ENCODE measurements around the gene CHRNB1. TPM values are rescaled to one million over a fixed set of nuclear protein-coding genes. Genes with fewer than 3 reads are reported as not detected.

The CHRNB1 gene
- total RNA-seq, 1 experiment from 2014 or later, result 12.7 TPM

GRCh38 chr17:7411427-7411750 is 33.5 kb upstream of the CHRNB1 start:
- H3K9me3 Mint-ChIP-seq, result peaks cover 0 to 2% of the 10 kb centered on the region in 2 experiments; a peak in 1 of 5 replicates

More at GRCh38 chr17:7411427-7411750, 33.5 kb upstream of the CHRNB1 start:
- no peak overlapping the region for H2BK20ac ChIP-seq (ENCODE audit: low read depth, low read length, poor library complexity, severe bottlenecking)
- Mint-ChIP-seq H3K27me3 (ENCODE audit: low read depth) (no peaks in the 10 kb centered on the region), H3K4me3 (no peak overlapping the region), H3K4me1 (peaks cover 9 to 29% of the 10 kb centered on the region in 2 experiments), H3K36me3 (ENCODE audit: insufficient read depth in 1 of 3, low read depth in 3 of 3) (peaks cover 20 to 55% (median 41%) of the 10 kb centered on the region in 3 experiments), H3K27ac (no peak overlapping the region)
- no peaks in the 10 kb centered on the region for H3K9me3 ChIP-seq (ENCODE audit: control insufficient read depth, low read depth, low read length)
- no peak overlapping the region for H3K4ac ChIP-seq (ENCODE audit: low read depth, low read length)
- no peak overlapping the region for H3K14ac ChIP-seq (ENCODE audit: insufficient read depth, low read length)
- H3K4me1 ChIP-seq (ENCODE audit: insufficient read depth, low read length), result no peaks in the 10 kb centered on the region; the same call in 1 of the 2 replicates
- no peaks in the 10 kb centered on the region for H3K79me2 ChIP-seq (ENCODE audit: insufficient read depth, low read length)
- H4K8ac ChIP-seq (replicated peaks; ENCODE audit: insufficient read length, low read depth, low read length), result no peak overlapping the region
- no peak overlapping the region for H2BK12ac ChIP-seq (ENCODE audit: insufficient read length, low read depth, low read length)
- no peak overlapping the region for H4K5ac ChIP-seq (ENCODE audit: insufficient read length, low read depth, low read length)
- no peak overlapping the region for H4K91ac ChIP-seq (ENCODE audit: insufficient read length, low read depth, low read length)
- no peak overlapping the region for H3K18ac ChIP-seq (ENCODE audit: insufficient read length, low read depth, low read length)
- no peaks in the 10 kb centered on the region for H3K79me1 ChIP-seq (ENCODE audit: insufficient read depth, low read depth, low read length, poor library complexity, severe bottlenecking)
- H3K27me3 ChIP-seq (ENCODE audit: insufficient read depth, low read length), result no peaks in the 10 kb centered on the region
- H3K23me2 ChIP-seq (ENCODE audit: insufficient read length, low read depth, low read length, poor library complexity, severe bottlenecking), result no peaks in the 10 kb centered on the region
- no peak overlapping the region for H2BK5ac ChIP-seq (ENCODE audit: insufficient read length, low read length)
- no peak overlapping the region for H3K27ac ChIP-seq (ENCODE audit: insufficient read length, low read depth, low read length)
- no peak overlapping the region for H3K4me2 ChIP-seq (ENCODE audit: insufficient read depth, insufficient read length, low read length)
- WGBS (ENCODE audit: extremely low coverage, insufficient read length, low lambda C conversion rate), result no CpG with 5 or more reads among the region's 8 CpGs
- TF ChIP-seq, protein P1, sequence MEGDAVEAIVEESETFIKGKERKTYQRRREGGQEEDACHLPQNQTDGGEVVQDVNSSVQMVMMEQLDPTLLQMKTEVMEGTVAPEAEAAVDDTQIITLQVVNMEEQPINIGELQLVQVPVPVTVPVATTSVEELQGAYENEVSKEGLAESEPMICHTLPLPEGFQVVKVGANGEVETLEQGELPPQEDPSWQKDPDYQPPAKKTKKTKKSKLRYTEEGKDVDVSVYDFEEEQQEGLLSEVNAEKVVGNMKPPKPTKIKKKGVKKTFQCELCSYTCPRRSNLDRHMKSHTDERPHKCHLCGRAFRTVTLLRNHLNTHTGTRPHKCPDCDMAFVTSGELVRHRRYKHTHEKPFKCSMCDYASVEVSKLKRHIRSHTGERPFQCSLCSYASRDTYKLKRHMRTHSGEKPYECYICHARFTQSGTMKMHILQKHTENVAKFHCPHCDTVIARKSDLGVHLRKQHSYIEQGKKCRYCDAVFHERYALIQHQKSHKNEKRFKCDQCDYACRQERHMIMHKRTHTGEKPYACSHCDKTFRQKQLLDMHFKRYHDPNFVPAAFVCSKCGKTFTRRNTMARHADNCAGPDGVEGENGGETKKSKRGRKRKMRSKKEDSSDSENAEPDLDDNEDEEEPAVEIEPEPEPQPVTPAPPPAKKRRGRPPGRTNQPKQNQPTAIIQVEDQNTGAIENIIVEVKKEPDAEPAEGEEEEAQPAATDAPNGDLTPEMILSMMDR (conservative IDR thresholded peaks at IDR 0.05), result no peak
- H3T11ph ChIP-seq (ENCODE audit: low read length), result no peak overlapping the region
- DNase-seq, result no peak
- no peaks in the 10 kb centered on the region for H4K20me1 ChIP-seq (ENCODE audit: control insufficient read depth, insufficient read depth, insufficient read length)
- H2BK120ac ChIP-seq (ENCODE audit: low read depth, low read length, poor library complexity, severe bottlenecking), result no peak overlapping the region
- no peak overlapping the region for H2AFZ ChIP-seq (ENCODE audit: low read length)
- H3K56ac ChIP-seq (ENCODE audit: insufficient read length, low read depth, low read length), result no peak overlapping the region
- no peak overlapping the region for H3K23ac ChIP-seq (ENCODE audit: insufficient read length, low read depth, low read length)
- H2BK15ac ChIP-seq (ENCODE audit: low read depth, low read length), result no peak overlapping the region
- no peak overlapping the region for H2AK5ac ChIP-seq (ENCODE audit: insufficient read length, low read length)
- H3K9ac ChIP-seq (ENCODE audit: extremely low read depth, insufficient read length, low read length), result no peak overlapping the region
